ENCODE data around the gene CUBN. TPM values are rescaled to one million over a fixed set of nuclear protein-coding genes. Genes with fewer than 3 reads are reported as not detected.

Gene CUBN
- 1.3 TPM for total RNA-seq (2021; ENCODE audit: unreplicated experiment)
- polyA plus RNA-seq (2012; ENCODE audit: insufficient read length) = 1.5 TPM
- percentile 38 among the genes with signal in this experiment for Bru-seq, nascent RNA
- BruChase-seq, experiment 1, labeled RNA remaining after a 2-hour chase = percentile 37 among the genes with signal in this experiment
- percentile 35 among the genes with signal in this experiment for BruChase-seq, experiment 2, labeled RNA remaining after a 6-hour chase
- long read RNA-seq, partial matches to known transcripts = 1 of 2 reads
- long read RNA-seq, other reads (novel, unspliced or antisense) = 1 of 2 reads

GRCh38 chr10:17129741-17130140 is at the start of gene CUBN:
Gene CUBN, minus strand, starts transcription at chr10:17129811. Its CDS starts 46 bp downstream, at chr10:17129765.
- no peaks in the 10 kb centered on the region for H3K36me3 ChIP-seq (ENCODE audit: control insufficient read depth, insufficient read depth, low read length)
- H3K4me1 ChIP-seq (ENCODE audit: control insufficient read depth, insufficient read depth, low read length) = peaks cover 6% of the 10 kb centered on the region; the same call in 1 of the 2 replicates
- DNase-seq (ENCODE audit: low read depth, low spot score) (no peak), ATAC-seq (no peak)
- intact Hi-C loops (cut with micrococcal nuclease; ENCODE audit: unreplicated experiment) = no loop called here
- H3K4me3 ChIP-seq (ENCODE audit: low read depth in 2 of 2, low read length in 2 of 2) = no peak within 1 kb of the TSS
- peak within 1 kb of the TSS; percentile 70; the same call in 1 of the 2 replicates for H3K27ac ChIP-seq (ENCODE audit: low read length)
- no peaks in the 10 kb centered on the region for H3K9me3 ChIP-seq (ENCODE audit: control insufficient read depth, insufficient read depth, low read depth, low read length)
- ChIA-PET POLR2A (no interaction called here), CTCF (no interaction called here)
- in situ Hi-C loops (cut with HindIII; ENCODE audit: low pct_unique_long_range_greater_than_20kb, low sequenced_read_pairs) = no loop called here
- no TSS peak for BruUV-seq (replicated peaks)
- TF ChIP-seq SIN3A (IDR thresholded peaks at IDR 0.05; ENCODE audit: borderline replicate concordance, insufficient read depth, low read depth, low read length) (no peak), REST (IDR thresholded peaks at IDR 0.05; ENCODE audit: insufficient read depth in 1 of 2, low read depth in 2 of 2, low read length in 1 of 2) (no peak), CTCF (IDR thresholded peaks at IDR 0.05) (no peak), TCF7L2 (IDR thresholded peaks at IDR 0.05; ENCODE audit: low read depth, low read length) (no peak), POLR2AphosphoS5 (IDR thresholded peaks at IDR 0.05; ENCODE audit: low read depth, low read length) (no peak)
- H3K27me3 ChIP-seq (ENCODE audit: control insufficient read depth, insufficient read depth, low read length) = no peaks in the 10 kb centered on the region

GRCh38 chr10:17179002-17179401 is 49.4 kb upstream of the CUBN start:
- peaks cover 41% of the 10 kb centered on the region for H3K4me1 ChIP-seq (ENCODE audit: control insufficient read depth, insufficient read depth, low read length)
- no peaks in the 10 kb centered on the region for H3K9me3 ChIP-seq (ENCODE audit: control insufficient read depth, insufficient read depth, low read depth, low read length)
- DNase-seq (ENCODE audit: low read depth, low spot score) (no peak), ATAC-seq (no peak)
- no peaks in the 10 kb centered on the region for H3K27me3 ChIP-seq (ENCODE audit: control insufficient read depth, insufficient read depth, low read length)
- peak overlapping the region; percentile 80 for H3K27ac ChIP-seq (ENCODE audit: low read length)
- intact Hi-C loops (cut with micrococcal nuclease; ENCODE audit: unreplicated experiment) = loop anchor here (10.0 kb wide), 1 partner anchor 114 kb away; no protein-coding TSS in a partner anchor
- no peak for TF ChIP-seq TCF7L2 (IDR thresholded peaks at IDR 0.05; ENCODE audit: low read depth, low read length)
- TF ChIP-seq SIN3A (IDR thresholded peaks at IDR 0.05; ENCODE audit: borderline replicate concordance, insufficient read depth, low read depth, low read length) = no peak
- TF ChIP-seq REST (IDR thresholded peaks at IDR 0.05; ENCODE audit: insufficient read depth in 1 of 2, low read depth in 2 of 2, low read length in 1 of 2) = no peak
- no peak for TF ChIP-seq POLR2AphosphoS5 (IDR thresholded peaks at IDR 0.05; ENCODE audit: low read depth, low read length)
- no peak for TF ChIP-seq CTCF (IDR thresholded peaks at IDR 0.05)
- BruUV-seq (replicated peaks) = no TSS peak
- H3K36me3 ChIP-seq (ENCODE audit: control insufficient read depth, insufficient read depth, low read length) = no peaks in the 10 kb centered on the region
- in situ Hi-C loops (cut with HindIII; ENCODE audit: low pct_unique_long_range_greater_than_20kb, low sequenced_read_pairs) = no loop called here
- H3K4me3 ChIP-seq (ENCODE audit: low read depth in 2 of 2, low read length in 2 of 2) = no peak overlapping the region
- ChIA-PET CTCF (interaction anchor here (0.7 kb wide), 1 partner anchor 19 kb away, joined by 3 read pairs; no protein-coding TSS in a partner anchor), POLR2A (no interaction called here)

Measured in Panc1 (cell line).